HL-60 (cell line): ENCODE measurements around the gene CES2.
A peak's percentile ranks its signal among the peaks of the same experiment; 100 is the strongest.
"Not testable (repeated sequence)": the region's sequence is repeated elsewhere in the genome, so short reads cannot be mapped to it uniquely, and the experiment has no call there.

ENCODE experiments used
- DNase-seq, 2 experiments: peaks; one replicate each; pipeline ENCODE4 v3.0.0-alpha.2; 2010 to 2020; ENCODE audit warnings: low read depth in 1 of 2, low spot score in 1 of 2
- H3K27ac ChIP-seq: fragments of 250-450 bp; sonication (Bioruptor Pico); replicated peaks from 2 replicates; pipeline ENCODE4 v1.5.1; 2020; ENCODE audit warnings: mild to moderate bottlenecking, moderate library complexity
- H3K27me3 ChIP-seq: fragments of 250-450 bp; sonication (Bioruptor Pico); 2 replicates; pipeline ENCODE4 v1.5.1; 2021; ENCODE audit warnings: mild to moderate bottlenecking, moderate library complexity; ENCODE audit not compliant: insufficient read depth, poor library complexity, severe bottlenecking
- H3K4me3 ChIP-seq: replicated peaks from 2 replicates; pipeline ENCODE4 v1.5.1; 2011; ENCODE audit warnings: mild to moderate bottlenecking, control low read depth, low read length; ENCODE audit not compliant: insufficient read depth
- GABPA ChIP-seq: IDR thresholded peaks from 2 replicates; pipeline ENCODE4 v1.6.1; 2012; ENCODE audit warnings: low read depth
- POLR2AphosphoS5 ChIP-seq: IDR thresholded peaks from 2 replicates; pipeline ENCODE4 v1.6.1; 2012; ENCODE audit warnings: low read depth
- SPI1 ChIP-seq: IDR thresholded peaks from 2 replicates; pipeline ENCODE4 v1.6.1; 2012; ENCODE audit warnings: low read depth, mild to moderate bottlenecking, borderline replicate concordance
- TF ChIP-seq, protein P1 (sequence below): IDR thresholded peaks from one replicate; pipeline ENCODE4 v1.5.1; 2011; ENCODE audit warnings: low read length, control low read depth, inconsistent platforms; ENCODE audit not compliant: insufficient read depth
- TF ChIP-seq, protein P2 (sequence below): IDR thresholded peaks from 2 replicates; pipeline ENCODE4 v1.6.1; 2012; ENCODE audit warnings: low read depth; ENCODE audit not compliant: insufficient replicate concordance

Gene CES2

DNA sequence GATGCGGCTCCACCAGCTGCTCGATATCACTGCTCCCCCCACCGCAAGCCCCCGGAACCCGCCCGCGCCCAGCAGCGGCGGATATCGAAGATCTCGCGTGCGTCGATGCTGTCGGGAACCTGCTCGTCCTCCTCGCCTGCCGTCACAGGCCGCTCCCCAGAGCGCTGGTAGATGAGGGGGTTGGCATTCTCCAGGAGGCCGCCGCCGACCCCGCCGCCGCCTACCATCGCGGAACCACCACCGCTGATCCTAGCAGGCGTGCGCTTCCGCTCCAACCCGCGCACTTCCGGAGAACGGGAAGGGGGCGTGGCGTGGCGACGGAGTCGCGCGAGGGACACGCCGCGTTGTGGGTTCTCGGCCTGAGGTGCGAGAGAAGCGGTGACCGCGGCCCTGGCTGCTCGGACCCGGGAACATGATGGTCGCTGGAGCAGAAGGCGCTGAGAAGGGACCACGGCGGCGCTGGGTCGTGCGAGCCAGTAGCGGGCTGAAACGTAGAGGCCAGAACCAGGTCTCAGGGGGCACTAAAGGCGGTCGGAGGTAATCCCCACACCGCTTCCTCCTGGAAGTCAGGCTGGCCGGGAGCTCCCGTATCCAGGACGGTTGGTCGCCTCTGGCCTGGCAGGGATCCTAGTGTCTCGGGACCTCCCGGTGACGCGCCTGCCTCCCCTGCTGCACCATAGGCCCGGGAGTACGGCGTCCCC is 1.0 kb upstream of the CES2 start, which contains the start of gene CIAO2B:
TSS of gene CIAO2B (minus strand) at position 265 of the 701 bp plus-strand sequence. CDS start at position 227, 38 bp downstream.
- peak within 1 kb of the TSS; percentile 100 for H3K4me3 ChIP-seq
- TF ChIP-seq GABPA (peak; percentile 90), POLR2AphosphoS5 (peak; percentile 90), SPI1 (peak; percentile 26; the same call in 1 of the 2 replicates)
- TF ChIP-seq, protein P1, sequence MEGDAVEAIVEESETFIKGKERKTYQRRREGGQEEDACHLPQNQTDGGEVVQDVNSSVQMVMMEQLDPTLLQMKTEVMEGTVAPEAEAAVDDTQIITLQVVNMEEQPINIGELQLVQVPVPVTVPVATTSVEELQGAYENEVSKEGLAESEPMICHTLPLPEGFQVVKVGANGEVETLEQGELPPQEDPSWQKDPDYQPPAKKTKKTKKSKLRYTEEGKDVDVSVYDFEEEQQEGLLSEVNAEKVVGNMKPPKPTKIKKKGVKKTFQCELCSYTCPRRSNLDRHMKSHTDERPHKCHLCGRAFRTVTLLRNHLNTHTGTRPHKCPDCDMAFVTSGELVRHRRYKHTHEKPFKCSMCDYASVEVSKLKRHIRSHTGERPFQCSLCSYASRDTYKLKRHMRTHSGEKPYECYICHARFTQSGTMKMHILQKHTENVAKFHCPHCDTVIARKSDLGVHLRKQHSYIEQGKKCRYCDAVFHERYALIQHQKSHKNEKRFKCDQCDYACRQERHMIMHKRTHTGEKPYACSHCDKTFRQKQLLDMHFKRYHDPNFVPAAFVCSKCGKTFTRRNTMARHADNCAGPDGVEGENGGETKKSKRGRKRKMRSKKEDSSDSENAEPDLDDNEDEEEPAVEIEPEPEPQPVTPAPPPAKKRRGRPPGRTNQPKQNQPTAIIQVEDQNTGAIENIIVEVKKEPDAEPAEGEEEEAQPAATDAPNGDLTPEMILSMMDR, result no peak
- TF ChIP-seq, protein P2, sequence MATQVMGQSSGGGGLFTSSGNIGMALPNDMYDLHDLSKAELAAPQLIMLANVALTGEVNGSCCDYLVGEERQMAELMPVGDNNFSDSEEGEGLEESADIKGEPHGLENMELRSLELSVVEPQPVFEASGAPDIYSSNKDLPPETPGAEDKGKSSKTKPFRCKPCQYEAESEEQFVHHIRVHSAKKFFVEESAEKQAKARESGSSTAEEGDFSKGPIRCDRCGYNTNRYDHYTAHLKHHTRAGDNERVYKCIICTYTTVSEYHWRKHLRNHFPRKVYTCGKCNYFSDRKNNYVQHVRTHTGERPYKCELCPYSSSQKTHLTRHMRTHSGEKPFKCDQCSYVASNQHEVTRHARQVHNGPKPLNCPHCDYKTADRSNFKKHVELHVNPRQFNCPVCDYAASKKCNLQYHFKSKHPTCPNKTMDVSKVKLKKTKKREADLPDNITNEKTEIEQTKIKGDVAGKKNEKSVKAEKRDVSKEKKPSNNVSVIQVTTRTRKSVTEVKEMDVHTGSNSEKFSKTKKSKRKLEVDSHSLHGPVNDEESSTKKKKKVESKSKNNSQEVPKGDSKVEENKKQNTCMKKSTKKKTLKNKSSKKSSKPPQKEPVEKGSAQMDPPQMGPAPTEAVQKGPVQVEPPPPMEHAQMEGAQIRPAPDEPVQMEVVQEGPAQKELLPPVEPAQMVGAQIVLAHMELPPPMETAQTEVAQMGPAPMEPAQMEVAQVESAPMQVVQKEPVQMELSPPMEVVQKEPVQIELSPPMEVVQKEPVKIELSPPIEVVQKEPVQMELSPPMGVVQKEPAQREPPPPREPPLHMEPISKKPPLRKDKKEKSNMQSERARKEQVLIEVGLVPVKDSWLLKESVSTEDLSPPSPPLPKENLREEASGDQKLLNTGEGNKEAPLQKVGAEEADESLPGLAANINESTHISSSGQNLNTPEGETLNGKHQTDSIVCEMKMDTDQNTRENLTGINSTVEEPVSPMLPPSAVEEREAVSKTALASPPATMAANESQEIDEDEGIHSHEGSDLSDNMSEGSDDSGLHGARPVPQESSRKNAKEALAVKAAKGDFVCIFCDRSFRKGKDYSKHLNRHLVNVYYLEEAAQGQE, result peak; percentile 20
- DNase-seq, result peak; percentile 80 to 87
- no peaks in the 10 kb centered on the region for H3K27me3 ChIP-seq
- H3K27ac ChIP-seq, result peak within 1 kb of the TSS; percentile 89

DNA sequence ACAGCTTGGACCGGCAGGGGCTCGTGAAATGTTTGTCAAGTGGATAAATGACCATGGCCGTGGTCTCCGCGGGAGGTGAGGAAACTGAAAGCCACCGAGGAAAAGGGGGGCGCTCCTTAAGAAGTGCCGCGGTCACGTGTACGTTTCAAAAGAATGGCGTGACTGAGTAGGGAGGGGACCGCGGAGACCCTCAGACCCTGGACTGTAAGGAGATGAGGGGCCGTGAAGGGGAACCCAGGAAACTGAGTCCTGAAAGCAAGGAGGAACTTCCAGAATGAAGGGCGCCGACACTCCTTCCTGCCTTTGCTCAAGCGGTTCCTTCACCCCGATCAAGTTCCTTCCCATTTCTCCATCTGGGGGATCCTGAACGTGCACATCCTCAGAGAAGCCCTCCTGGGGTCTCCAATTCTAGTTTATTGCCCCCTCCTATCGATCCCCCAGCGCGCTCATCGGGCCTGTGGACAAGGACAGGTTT is 440 bp upstream of the CES2 start:
- peak overlapping the region; percentile 100 for H3K4me3 ChIP-seq
- peak; percentile 57 for TF ChIP-seq GABPA
- peak in 1 of 2 experiments; percentile 36 for DNase-seq
- H3K27ac ChIP-seq, result peak overlapping the region; percentile 89
- H3K27me3 ChIP-seq, result not testable (repeated sequence)

DNA sequence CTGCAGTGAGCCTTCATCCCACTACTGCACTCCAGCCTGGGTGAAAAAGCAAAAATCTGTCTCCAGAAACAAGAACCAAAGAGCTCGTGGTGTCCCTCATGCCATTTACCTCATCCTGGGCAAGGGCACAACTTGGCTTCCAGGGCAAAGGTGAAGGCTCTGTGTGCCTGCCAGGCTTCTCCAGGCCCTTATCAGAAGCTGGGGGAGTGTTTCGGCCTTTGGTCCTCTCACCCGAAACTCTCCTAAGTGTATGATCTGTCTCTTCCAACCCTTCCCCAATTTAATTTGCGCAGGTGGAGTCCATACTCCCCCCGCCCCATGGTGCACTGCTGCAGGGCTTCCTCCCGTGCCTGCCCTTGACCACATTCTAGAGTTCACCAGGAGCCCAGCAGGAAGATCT is 1.1 kb downstream of the CES2 start:
- no peak for DNase-seq
- Histone ChIP-seq H3K27ac (no peak overlapping the region), H3K27me3 (no peaks in the 10 kb centered on the region), H3K4me3 (no peak overlapping the region)
- TF ChIP-seq SPI1 (no peak), GABPA (no peak), POLR2AphosphoS5 (no peak)
- TF ChIP-seq, protein P1, result no peak
- TF ChIP-seq, protein P2, result no peak

DNA sequence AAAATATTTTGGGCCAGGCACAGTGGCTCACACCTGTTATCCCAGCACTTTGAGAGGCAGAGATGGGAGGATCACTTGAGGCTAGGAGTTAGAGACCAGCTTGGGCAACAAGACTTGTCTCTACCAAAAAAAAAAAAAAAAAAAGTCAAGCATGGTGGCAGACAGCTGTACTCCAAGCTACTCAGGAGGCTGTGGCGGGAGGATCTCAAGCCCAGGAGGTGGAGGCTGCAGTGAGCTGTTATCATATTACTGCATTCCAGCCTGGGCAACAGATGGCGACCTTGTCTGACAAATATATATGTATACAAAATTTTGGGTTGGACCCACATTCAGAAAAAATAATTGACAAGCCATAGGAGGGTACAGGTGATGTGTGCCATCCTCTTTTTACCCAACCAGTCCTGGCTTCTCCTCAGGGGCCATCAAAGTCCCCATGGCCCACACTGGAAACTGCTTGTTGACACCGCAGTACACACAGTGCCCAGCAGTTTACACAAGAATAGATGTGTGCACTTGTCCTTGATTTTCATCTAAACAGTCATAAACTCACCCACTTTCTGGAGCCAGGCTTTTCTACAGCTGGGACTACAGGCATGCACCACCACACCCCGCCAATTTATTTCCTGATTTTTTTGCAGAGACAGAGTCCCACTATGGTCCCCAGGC is 1.7 kb downstream of the CES2 start:
- DNase-seq, result no peak
- H3K27ac ChIP-seq, result no peak overlapping the region
- TF ChIP-seq POLR2AphosphoS5 (no peak), SPI1 (no peak), GABPA (no peak)
- TF ChIP-seq, protein P2, result no peak
- TF ChIP-seq, protein P1, result no peak
- H3K27me3 ChIP-seq, result no peaks in the 10 kb centered on the region
- H3K4me3 ChIP-seq, result no peak overlapping the region
